GM21367 (cell line): ENCODE results near the gene SFR1.
"Not testable (repeated sequence)": the region's sequence is repeated elsewhere in the genome, so short reads cannot be mapped to it uniquely, and the experiment has no call there.

Experiments used
- ATAC-seq: cut with Tn5 transposase; IDR thresholded peaks from one replicate; pipeline ENCODE4 v1.9.1; 2021; ENCODE audit not compliant: unreplicated experiment

The SFR1 gene

DNA sequence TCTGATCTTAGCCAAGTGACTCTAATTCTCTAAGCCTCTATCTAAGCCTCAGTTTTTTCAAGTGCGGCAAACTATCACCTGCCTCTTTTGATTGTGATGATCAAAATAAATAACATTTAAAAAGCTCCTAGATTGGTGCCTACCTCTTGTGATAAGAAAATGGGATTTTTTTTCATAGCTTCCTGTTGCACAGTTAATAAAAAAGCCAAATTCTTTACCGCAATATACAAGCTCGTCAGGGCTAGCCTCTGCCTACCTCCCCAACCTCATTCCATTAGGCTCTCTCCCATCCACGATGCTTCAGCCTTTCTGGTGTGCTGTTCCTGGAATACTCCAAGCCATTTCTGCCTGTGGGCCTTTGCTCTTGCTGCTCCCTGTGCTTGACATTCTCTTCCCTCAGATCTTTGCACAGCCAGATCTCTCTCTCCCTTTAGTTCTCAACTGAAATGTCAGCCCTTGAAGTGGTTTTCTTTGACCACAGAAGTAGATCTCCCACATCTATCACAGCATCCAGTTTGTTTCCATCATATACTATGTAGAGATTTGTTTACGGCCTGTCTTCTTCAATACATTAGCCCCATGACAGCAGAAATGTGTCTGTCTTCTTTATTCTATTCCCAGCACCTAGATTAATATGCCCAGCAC lies 48.8 kb downstream of the SFR1 start:
- ATAC-seq = no peak

DNA sequence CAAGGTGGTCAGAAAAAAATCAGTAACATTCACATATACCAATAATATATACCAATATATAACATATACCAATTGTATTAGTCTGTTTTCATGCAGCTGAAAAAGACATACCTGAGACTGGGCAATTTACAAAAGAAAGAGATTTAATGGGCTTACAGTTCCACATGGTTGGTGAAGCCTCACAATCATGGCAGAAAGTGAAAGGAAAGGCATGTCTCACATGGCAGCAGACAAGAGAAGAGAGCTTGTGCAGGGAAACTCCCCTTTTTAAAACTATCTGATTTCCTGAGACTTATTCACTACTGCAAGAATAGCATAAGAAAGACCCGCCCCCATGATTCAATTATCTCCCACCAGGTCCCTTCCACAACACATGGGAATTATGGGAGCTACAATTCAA lies 52.2 kb downstream of the SFR1 start:
- not testable (repeated sequence) for ATAC-seq
